Activated gamma-delta T cell (primary cell): ENCODE measurements around the gene LRRN4CL.
"Not testable (repeated sequence)": the region's sequence is repeated elsewhere in the genome, so short reads cannot be mapped to it uniquely, and the experiment has no call there.

Experiments used
- DNase-seq: peaks from one replicate; lab custom pipeline; 2025; lab: John Stamatoyannopoulos, UW

The LRRN4CL gene

GRCh38 chr11:62709247-62710000, 20.1 kb upstream of the LRRN4CL start:
- peak; percentile 65 for DNase-seq

- DNase-seq, result no peak
Observed at GRCh38 chr11:62708793-62709192, 19.5 kb upstream of the LRRN4CL start.

DNA sequence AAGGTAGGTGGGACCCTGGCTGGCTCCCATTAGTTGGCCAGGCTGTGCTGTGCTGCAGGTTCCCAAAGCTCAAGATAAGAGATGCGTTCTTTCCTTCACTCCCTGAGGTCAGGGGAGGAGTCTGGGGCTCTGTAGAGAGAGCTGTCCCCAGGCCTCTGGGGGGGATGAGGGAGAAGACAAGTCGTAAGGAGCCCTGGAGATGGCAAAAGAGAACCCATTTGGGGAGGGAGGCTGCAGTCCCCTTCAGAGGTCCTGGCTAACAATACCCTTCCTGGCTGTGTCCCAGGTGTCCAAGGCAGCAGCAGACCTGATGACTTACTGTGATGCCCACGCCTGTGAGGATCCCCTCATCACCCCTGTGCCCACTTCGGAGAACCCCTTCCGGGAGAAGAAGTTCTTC, 19.1 kb upstream of the LRRN4CL start:
- no peak for DNase-seq

DNA sequence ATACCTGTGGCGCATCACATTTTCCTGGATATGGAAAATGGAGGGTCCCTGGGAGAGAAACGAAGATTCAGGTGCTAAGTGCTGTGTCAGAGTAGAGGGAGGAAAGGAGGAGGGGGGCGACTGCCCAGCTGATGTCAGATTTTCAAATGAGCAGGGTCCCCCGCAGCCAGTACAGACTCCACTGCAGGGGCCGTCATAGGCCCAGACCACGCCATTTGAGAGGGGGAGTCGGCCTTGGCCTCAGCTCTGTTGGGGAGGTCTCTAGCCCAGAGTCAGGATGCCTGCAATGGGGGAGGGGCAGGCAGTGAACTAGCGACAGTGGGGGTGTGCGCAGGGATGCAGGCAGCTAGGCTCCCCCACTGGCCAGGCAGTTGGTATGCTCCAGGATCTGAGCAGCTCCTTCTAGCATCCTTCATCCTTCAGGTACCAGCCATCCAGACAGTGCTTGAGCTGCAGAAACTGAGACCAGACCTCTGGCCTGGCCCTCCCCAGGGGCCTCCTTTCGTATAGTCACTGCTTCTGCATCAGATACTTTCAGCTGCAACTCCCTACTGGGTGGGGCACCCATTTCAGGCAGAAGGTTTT, 18.0 kb upstream of the LRRN4CL start, which contains the start of the genes BSCL2 and GNG3:
Gene BSCL2 (minus strand): TSS at position 148 of the 585 bp plus-strand sequence. CDS start 229 bp downstream, outside the sequence.
Gene GNG3 (plus strand): TSS at position 400 of the 585 bp plus-strand sequence. CDS start 620 bp downstream, outside the sequence.
- no peak for DNase-seq

DNA sequence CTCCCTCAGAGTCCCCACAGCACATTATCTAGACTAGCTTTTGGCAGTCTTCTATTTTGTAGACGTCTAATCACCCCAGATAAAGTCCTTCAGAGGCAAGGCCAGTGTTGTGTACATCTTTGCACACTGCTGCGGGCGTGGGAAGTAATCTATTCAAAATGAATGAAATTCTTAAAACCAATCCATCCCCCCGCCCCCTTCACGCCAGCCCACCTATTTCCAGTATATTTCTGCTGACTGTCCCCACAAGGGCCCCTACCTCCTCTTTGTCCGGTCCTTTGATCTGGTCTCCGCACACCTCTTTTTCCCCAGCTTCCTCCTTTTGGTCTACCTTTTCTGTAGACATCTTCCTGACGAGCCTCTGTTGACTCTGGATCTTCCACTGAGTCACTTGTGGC, 17.5 kb upstream of the LRRN4CL start:
- DNase-seq, result no peak

- DNase-seq, result peak; percentile 97
Observed at GRCh38 chr11:62705880-62706849, 16.8 kb upstream of the LRRN4CL start.

- DNase-seq, result no peak
Observed at GRCh38 chr11:62705413-62705812, 16.1 kb upstream of the LRRN4CL start.

DNA sequence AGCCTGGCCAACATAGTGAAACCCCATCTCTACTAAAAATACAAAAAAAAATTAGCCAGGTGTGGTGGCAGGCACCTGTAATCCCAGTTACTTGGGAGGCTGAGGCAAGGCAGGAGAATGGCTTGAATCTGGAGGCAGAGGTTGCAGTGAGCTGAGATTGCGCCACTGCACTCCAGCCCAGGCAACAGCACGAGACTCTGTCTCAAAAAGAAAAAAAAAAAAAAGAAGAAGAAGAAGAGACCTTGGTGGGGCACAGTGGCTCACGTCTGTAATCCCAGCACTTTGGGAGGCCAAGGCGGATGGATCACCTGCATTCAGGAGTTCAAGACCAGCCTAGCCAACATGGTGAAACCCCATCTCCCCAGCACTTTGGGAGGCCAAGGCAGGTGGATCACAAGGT, 14.6 kb upstream of the LRRN4CL start:
- not testable (repeated sequence) for DNase-seq

GRCh38 chr11:62702246-62702645, 12.9 kb upstream of the LRRN4CL start:
- no peak for DNase-seq

DNA sequence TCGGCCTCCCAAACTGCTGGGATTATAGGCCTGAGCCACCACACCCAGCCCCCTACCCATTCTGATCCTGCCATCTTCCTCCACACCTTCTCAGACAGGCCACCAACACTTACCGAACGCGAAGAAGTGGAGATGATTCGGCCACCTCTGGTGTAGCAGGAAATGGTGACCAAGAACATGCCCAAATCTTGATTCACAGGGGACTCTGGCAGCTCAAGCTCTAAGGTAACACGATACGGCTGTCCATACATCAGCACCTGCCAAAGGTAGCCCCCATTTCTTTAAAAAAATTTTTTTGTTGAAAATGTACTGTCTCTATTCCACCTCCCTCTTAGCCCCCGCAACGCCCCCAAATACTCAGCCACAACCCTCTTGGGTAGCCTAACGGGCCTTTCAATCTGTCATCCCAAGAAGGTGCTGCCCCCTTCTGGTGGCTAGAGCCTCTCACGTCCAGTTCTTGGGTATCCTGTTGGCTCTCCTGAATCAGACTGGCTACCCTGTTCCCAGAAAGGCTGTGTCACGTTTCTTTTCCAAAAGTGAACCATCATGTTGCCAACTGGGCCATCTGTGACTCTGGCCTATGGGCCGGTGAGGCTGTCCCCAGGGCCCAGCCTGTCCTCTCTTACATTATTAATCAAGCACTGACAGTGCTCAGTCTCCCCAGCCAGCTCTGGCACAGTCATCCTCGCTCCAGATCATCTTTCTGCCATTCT, 5.3 kb upstream of the LRRN4CL start:
- no peak for DNase-seq

GRCh38 chr11:62693624-62694023, 4.3 kb upstream of the LRRN4CL start:
- DNase-seq, result not testable (repeated sequence)

DNA sequence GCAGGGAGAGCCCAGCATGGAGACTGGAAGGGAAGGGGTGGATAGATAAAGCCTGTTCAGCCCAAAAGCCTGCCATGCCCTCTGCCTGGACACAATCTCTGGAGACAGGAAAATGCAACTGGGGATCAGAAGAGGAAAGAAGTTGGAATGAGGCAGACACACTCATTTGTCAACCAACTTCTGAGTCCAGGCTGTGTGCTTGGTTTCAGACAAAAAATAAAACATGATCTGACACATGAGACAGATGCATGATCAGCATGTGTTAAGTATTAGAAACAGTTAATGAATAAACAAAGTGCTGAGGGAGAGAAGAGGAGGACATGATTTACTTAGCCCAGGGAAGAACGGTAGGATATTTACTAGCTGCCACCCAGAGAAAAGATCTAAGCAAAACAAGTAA, 839 bp downstream of the LRRN4CL start:
- no peak for DNase-seq

GRCh38 chr11:62687508-62688396, 1.6 kb downstream of the LRRN4CL start:
- no peak for DNase-seq

- no peak for DNase-seq
Observed at GRCh38 chr11:62682518-62682917, 6.8 kb downstream of the LRRN4CL start.

DNA sequence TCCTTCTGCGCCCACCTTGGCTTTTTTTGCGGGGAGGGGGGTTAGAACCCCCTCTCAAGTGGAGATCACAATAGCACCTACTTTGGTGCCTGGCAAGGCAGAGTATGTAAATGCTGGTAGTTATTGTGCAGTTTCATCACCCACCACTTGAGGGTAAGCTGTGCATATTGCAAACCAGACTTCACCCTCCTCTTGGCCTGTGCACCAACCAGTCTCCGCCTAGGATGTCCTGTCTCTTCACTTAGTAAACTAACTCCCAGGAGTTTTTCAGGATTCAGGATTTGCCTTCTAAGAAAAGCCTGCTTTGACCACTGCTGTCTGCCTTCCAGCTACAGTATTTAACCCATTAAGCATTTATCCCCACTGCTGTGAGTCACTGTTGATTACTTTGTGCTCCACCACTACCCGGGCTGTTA, 8.5 kb downstream of the LRRN4CL start:
- no peak for DNase-seq

DNA sequence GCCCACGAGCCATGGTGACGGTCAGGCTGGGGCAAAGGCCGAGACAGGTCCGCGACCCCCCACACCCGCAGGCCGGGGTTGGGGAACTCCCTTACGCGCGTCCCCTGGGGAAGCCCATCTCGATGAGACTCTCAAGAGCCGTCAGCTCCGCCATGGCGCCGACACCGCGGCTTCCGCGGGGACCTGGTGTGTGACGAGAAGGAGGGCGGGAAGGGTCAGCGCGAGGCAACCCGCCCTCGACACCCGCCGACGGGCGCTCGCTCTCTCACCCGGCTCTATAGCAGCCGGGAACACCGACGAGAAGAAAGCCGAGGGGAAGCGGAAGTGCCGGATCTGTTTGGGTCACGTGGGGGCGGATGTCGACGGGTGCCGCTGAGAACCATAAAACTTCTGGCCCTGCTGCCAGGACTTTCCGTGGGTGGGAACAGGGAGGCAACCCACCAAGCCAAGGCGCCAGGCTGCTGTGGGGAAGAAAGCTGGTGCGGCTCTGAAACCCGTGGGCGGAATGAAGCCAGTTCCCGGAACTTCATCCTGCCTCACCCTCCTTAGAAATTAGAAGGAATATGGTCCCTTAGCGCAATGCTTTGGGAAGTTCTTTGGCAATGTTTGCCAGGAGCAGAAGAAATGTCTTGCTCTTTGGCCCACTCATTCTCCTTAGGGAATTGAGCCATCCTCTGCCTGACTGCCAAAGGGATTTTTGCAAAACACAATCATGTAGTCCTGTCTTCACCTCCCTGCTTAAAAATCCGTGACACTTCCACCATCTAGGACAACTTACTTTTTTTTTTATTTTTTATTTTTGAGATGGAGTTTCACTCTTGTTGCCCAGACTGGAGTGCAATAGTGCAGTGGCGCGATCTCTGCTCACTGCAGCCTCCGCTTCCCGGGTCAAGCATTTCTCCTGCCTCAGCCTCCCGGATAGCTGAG, 10.3 kb downstream of the LRRN4CL start, which contains the start of gene UBXN1:
Gene UBXN1 (minus strand): TSS at position 304 of the 927 bp plus-strand sequence. CDS start 150 bp downstream, at position 154.
- DNase-seq, result peak; percentile 74

GRCh38 chr11:62678433-62678769, 10.9 kb downstream of the LRRN4CL start:
- no peak for DNase-seq

DNA sequence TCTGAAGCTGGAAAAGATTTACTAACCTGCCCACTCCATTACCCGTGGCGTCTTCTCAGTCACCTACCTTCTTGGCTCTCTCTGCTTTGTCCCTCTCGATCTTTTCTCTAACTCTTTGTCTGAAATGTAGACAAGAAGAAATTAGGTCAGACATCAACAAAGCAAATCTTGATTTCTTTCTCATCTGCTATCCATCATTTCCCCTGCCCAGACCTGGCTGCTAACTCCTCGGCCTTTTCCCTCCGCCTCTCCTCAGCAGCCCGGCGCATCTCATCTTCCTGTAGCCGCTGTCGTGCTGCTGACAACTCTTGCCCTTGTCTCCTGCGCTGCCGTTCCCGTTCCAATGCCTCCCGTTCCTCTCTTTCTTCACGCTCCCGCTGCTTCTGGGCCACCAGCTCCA, 11.6 kb downstream of the LRRN4CL start:
- DNase-seq, result no peak

DNA sequence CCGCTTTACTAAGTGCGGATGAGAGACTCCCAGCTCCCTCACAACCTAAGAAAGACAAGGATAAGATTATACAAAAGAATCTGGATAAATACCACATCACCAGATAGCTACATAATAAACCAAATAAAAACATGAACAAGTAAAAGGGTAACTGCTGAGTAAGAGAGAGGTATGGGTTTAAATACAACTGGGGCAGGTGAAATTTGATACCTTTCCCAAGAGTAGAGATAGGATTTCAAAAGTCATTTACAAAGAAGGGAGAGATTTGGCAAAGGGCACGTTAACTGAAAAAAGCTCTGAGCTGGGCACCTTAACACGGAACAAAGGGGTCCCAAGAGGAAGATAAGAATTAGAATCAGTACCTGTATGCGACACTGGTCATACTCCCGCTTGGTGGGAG, 12.2 kb downstream of the LRRN4CL start:
- no peak for DNase-seq
